Fibroblast of the conjunctiva (primary cell): Measurements from ENCODE around the gene RAB22A.
"Not testable (repeated sequence)": the region's sequence is repeated elsewhere in the genome, so short reads cannot be mapped to it uniquely, and the experiment has no call there.

ENCODE experiments used
- DNase-seq: peaks from one replicate; pipeline ENCODE4 v3.0.0-alpha.2; 2010; ENCODE audit warnings: low read depth

RAB22A gene

DNA sequence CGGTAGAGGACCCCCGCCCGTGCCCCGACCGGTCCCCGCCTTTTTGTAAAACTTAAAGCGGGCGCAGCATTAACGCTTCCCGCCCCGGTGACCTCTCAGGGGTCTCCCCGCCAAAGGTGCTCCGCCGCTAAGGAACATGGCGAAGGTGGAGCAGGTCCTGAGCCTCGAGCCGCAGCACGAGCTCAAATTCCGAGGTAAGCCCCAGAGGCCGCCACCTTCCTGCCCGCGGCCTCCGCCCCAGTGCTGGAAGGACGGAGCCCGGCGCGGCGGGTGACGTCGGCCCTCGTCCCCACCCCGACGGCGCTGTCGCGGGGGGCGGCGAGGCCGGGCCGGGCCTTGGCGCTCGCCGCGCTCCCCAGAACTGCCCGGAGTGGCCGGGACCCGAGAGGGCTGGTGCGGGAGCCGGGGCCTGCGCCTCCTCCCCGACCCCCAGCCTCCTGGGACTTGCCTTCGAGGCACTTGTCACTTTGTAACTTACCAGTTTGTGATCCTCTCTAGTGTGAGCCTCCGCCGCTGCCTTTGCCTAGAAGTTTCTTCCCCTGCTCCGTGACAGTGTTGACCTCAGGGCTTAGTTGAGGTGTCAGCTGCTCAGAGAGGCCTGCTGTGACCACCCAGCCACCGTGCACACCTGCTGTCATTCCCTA lies 79.9 kb downstream of the RAB22A start:
- no peak for DNase-seq

- DNase-seq = no peak
Measured at GRCh38 chr20:58389968-58390658, 80.6 kb downstream of the RAB22A start.

GRCh38 chr20:58390659-58391035 lies 81.1 kb downstream of the RAB22A start:
- no peak for DNase-seq

- DNase-seq = no peak
Measured at GRCh38 chr20:58392286-58392685, 82.8 kb downstream of the RAB22A start.

- no peak for DNase-seq
Measured at GRCh38 chr20:58393299-58393698, 83.8 kb downstream of the RAB22A start.

DNA sequence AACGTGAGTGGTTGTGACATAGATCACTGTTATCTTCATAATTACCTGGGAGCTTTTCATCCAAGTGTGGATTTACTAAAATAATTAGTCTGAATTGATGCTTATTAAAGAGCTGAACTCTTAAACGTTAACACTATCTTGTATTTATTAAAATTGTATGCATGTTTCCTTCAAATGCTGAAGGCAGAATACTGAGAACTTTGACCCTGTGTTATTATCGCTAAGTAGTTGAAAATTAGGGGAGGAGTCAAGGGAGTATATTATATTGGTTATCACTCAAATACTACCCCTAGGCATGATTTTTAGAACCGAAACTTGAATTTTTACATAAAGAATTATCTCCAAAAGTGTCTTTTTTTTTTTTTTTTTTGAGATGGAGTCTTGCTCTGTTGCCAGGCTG lies 85.3 kb downstream of the RAB22A start:
- no peak for DNase-seq

- no peak for DNase-seq
Measured at GRCh38 chr20:58395604-58396003, 86.1 kb downstream of the RAB22A start.

- DNase-seq = no peak
Measured at GRCh38 chr20:58397429-58397828, 87.9 kb downstream of the RAB22A start.

DNA sequence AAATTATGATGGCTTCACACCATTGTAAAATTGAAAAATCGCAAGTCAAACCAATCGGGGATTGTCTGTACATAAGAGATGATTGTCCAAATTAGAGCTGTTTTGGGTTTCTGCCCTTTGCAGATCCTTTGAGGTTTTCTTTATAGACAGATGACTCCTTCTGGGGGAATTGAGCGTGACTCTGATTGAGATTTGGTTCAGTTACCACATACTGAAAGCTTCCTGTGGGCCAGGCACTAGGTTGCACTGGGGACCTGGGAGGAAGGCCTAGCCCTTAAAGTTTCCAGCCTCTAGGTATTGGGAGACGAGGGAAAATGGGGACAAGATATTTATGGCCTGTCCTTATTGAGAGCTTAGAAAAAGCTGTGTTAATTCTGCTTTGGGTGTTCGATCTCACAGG lies 88.7 kb downstream of the RAB22A start:
- no peak for DNase-seq

DNA sequence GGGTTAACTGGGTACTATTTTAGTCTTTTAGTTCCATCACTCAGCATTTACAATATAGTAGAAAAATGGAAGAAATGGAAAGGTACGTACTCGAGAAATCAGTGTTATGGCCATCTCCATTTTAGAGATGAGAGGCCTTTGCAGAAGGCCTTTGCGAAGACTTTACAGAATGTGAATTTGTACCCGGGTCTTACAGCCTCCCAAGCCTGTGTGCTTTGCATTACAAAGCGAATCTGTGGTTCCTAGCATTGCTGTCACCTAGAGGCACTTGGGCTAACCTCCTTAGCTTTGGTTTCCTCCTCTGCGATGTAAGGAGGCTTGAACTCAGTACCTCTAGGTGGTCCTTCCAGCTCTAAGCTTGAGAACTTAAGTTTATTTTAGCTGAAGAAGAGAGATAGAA lies 90.4 kb downstream of the RAB22A start:
- DNase-seq = no peak

DNA sequence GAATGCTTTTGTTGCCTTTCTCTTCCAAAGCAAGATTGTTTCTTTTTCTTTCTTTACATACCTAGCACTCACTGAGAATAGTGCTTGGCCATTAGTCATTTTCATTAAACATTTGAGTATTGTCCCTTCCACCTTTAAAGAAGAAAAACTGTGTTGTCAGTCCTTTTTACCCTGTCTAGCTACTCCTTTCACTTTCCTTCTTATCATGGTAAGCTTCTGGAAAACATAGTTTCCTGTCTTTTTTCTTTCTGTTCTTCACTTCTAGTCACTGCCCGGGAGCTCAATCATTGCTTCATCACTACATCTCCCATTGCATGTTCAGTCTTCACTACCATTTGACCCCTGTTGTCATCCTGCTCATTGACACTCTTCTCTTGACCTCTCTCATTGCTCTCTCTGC lies 91.6 kb downstream of the RAB22A start:
- no peak for DNase-seq

DNA sequence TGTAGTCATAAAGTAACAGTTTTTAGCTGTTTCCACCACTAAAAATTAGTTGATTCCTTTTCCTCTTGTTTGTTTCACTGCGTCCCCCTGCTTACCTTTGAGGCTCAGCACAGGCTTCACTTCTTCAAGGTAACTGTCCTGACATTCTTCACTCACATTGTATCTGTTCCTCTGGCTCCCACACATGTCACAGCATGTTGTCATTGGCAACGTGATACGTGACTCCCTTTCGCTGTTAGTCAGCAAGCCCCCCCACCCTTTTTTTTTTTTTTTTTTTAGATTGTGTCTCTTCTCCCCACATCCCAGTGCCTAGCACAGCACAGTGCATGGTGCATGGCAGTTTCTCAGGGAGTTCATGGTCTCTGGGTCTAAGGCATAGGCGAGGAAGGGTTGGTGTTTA lies 92.8 kb downstream of the RAB22A start:
- DNase-seq = no peak

GRCh38 chr20:58402827-58403226 lies 93.3 kb downstream of the RAB22A start:
- no peak for DNase-seq

DNA sequence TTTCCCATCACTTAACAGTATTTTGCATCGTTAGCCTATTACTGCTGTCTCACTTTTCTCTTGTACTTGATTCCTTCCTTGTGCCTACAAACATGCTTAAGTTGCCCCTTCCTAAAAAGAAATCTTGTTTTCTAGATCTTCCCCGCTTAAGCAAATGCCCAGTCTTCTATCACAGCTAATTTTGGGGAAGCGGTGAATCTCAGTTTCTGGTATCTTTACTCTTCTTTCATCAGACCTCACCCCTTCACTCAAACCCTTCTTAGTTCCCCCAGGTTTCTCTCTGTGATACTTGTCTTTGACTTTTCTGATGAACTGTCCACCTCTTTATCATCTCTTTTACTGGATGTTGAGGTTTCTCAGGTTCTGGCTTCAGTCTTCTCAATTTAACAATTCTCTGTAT lies 93.8 kb downstream of the RAB22A start:
- DNase-seq = no peak

- DNase-seq = no peak
Measured at GRCh38 chr20:58405504-58406291, 96.2 kb downstream of the RAB22A start.

DNA sequence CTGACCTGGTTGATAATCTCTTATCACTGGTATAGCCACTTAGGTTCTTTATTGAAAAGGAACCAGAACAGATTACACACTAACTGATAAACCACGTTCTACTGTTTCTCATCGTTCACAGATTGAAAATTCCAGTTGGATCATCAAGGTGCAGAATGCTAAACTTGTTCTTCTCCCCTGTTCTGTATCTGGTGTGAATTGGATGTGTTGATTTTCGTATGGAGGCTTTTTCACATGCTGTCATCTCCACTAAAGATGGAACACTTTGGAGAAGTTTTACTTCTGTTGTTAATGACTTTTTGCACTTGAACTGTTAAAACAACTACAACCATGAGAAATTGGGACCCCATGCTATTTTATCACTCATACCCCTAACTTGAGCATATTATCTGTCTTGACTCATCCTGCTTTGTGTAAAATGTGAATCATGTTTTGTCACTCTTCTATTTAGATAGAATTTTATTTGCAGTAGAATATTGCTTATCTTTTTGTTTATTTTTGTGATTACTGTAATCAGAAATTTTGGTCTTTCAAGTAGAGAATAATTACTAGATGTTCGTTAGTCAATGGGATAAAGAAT lies 97.0 kb downstream of the RAB22A start:
- DNase-seq = no peak

DNA sequence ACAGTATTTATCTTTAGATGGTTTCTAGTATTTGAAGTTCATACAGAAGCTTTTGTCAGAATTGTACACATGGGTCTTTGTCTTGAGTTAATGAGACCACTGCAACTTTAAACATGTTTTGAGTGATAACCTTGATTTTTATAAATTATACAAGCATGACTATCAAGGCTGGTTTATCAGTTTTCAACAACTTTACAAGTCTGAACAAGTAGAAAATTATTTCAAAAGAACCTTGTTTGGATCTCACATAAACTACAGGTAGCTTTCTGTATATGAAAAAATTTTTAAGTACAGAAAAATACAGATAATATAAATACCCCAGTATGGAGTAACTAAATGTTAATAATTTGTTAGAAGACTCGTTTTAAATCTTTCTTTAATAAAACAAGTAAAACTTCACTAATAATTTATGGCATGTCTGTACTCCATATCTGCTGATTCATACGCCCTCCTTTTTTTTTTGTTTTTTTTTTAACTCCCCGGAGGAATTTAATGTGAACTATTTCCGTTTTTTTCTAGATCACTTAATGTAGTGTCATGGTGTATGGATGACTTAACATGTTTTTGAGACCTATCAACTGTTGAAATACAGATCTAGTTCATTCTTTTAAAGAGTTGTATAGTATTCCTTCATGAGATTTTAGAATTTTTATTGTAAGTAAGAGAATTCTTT lies 97.8 kb downstream of the RAB22A start:
- DNase-seq = no peak

GRCh38 chr20:58407966-58408557 lies 98.5 kb downstream of the RAB22A start:
- DNase-seq = no peak

GRCh38 chr20:58408603-58409246 lies 99.2 kb downstream of the RAB22A start:
- no peak for DNase-seq

DNA sequence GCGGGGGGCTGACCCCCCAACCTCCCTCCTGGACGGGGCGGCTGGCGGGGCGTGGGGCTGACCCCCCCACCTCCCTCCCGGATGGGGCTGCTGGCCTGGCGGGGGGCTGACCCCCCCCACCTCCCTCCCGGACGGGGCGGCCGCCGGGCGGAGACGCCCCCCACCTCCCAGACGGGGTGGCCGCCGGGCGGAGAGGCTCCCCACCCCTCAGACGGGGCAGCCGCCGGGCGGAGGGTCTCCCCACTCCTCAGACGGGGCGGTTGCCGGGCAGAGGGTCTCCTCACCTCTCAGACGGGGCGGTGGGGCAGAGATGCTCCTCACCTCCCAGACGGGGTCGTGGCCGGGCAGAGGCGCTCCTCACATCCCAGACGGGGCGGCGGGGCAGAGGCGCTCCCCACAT lies 104.7 kb downstream of the RAB22A start:
- not testable (repeated sequence) for DNase-seq

DNA sequence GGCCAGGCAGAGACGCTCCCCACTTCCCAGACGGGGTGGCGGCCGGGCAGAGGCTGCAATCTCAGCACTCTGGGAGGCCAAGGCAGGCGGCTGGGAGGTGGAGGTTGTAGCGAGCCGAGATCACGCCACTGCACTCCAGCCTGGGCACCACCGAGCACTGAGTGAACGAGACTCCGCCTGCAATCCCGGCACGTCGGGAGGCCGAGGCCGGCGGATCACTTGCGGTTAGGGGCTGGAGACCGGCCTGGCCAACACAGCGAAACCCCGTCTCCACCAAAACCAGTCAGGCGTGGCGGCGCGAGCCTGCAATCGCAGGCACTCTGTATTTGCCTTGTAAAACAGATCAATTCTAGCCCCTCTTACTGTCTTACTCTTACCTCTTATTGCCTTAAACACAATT lies 105.3 kb downstream of the RAB22A start:
- DNase-seq = not testable (repeated sequence)
